Neuronal stem cell (in vitro differentiated cells): ENCODE measurements around the gene ENDOD1.

Experiments used
- DNase-seq: peaks from one replicate; pipeline ENCODE4 v3.0.0-alpha.2; 2013; ENCODE audit warnings: low spot score
- H2AFZ ChIP-seq: one replicate; pipeline ENCODE4 v1.6.1; 2013; ENCODE audit warnings: mild to moderate bottlenecking, low read length, inconsistent platforms
- H2AK5ac ChIP-seq: 2 replicates; pipeline ENCODE4 v1.6.1; 2013; ENCODE audit warnings: low read depth, mild to moderate bottlenecking, inconsistent platforms, low read length, moderate library complexity, mixed read lengths
- H2BK120ac ChIP-seq: 2 replicates; pipeline ENCODE4 v1.6.1; 2013; ENCODE audit warnings: low read depth, mild to moderate bottlenecking, inconsistent platforms, low read length, moderate library complexity, mixed read lengths
- H2BK12ac ChIP-seq: one replicate; pipeline ENCODE4 v1.6.1; 2013; ENCODE audit warnings: low read length, inconsistent platforms
- H2BK15ac ChIP-seq: 2 replicates; pipeline ENCODE4 v1.6.1; 2013; ENCODE audit warnings: mild to moderate bottlenecking, low read length, inconsistent platforms, mixed read lengths
- H2BK5ac ChIP-seq: one replicate; pipeline ENCODE4 v1.6.1; 2013; ENCODE audit warnings: inconsistent platforms, mild to moderate bottlenecking, low read length, moderate library complexity
- H3K14ac ChIP-seq: one replicate; pipeline ENCODE4 v1.6.1; 2013; ENCODE audit warnings: low read length, inconsistent platforms
- H3K18ac ChIP-seq: 2 replicates; pipeline ENCODE4 v1.6.1; 2013; ENCODE audit warnings: low read length, inconsistent platforms
- H3K23ac ChIP-seq: 2 replicates; pipeline ENCODE4 v1.6.1; 2013; ENCODE audit warnings: low read depth, mild to moderate bottlenecking, mixed read lengths, low read length, inconsistent platforms; ENCODE audit not compliant: poor library complexity
- H3K27ac ChIP-seq: replicated peaks from 3 replicates; pipeline ENCODE4 v1.5.1; 2013; ENCODE audit warnings: low read length, inconsistent platforms
- H3K27me3 ChIP-seq, 3 experiments: 2 replicates each; pipeline ENCODE4 v1.6.1; 2013; ENCODE audit warnings: low read length in 3 of 3, mild to moderate bottlenecking in 2 of 3, inconsistent platforms in 1 of 3, low read depth in 1 of 3, mixed read lengths in 1 of 3, moderate library complexity in 1 of 3; ENCODE audit not compliant: control insufficient read depth in 3 of 3, insufficient read depth in 3 of 3
- H3K36me3 ChIP-seq, 2 donors: replicated peaks in 1 of 2; 2 replicates each; pipeline ENCODE4 v1.6.1; 2013; ENCODE audit warnings: low read length in 2 of 2; ENCODE audit not compliant: control insufficient read depth in 2 of 2, insufficient read depth in 2 of 2
- H3K4ac ChIP-seq: 2 replicates; pipeline ENCODE4 v1.6.1; 2013; ENCODE audit warnings: inconsistent platforms, mild to moderate bottlenecking, low read length, moderate library complexity
- H3K4me1 ChIP-seq, 2 donors: 1 replicate in 1 of 2; 2 replicates in 1 of 2; pipeline ENCODE4 v1.6.1; 2013; ENCODE audit warnings: low read length in 2 of 2, low read depth in 1 of 2; ENCODE audit not compliant: control insufficient read depth in 2 of 2, insufficient read depth in 1 of 2
- H3K4me2 ChIP-seq: one replicate; pipeline ENCODE4 v1.6.1; 2013; ENCODE audit warnings: mild to moderate bottlenecking, low read length, inconsistent platforms; ENCODE audit not compliant: insufficient read depth, poor library complexity, severe bottlenecking
- H3K4me3 ChIP-seq, 2 donors: 2 replicates each; pipeline ENCODE4 v1.5.1; 2013; ENCODE audit warnings: low read length in 2 of 2, mild to moderate bottlenecking in 2 of 2, inconsistent platforms in 1 of 2, moderate library complexity in 1 of 2
- H3K79me1 ChIP-seq: one replicate; pipeline ENCODE4 v1.6.1; 2013; ENCODE audit warnings: low read depth, mild to moderate bottlenecking, inconsistent platforms, low read length, moderate library complexity
- H3K9ac ChIP-seq: one replicate; pipeline ENCODE4 v1.6.1; 2013; ENCODE audit warnings: mild to moderate bottlenecking, low read depth, low read length, inconsistent platforms; ENCODE audit not compliant: poor library complexity
- H3K9me3 ChIP-seq, 2 donors: replicated peaks in 1 of 2; 2 replicates each; pipeline versions ENCODE3 to v1.6.1; 2013; ENCODE audit warnings: low read length in 2 of 2, mild to moderate bottlenecking in 2 of 2, inconsistent platforms in 1 of 2, low read depth in 1 of 2, mixed read lengths in 1 of 2, moderate library complexity in 1 of 2; ENCODE audit not compliant: control insufficient read depth in 2 of 2, insufficient read depth in 1 of 2
- H4K8ac ChIP-seq: one replicate; pipeline ENCODE4 v1.6.1; 2013; ENCODE audit warnings: low read depth, mild to moderate bottlenecking, inconsistent platforms, low read length, moderate library complexity
- H4K91ac ChIP-seq: one replicate; pipeline ENCODE4 v1.6.1; 2013; ENCODE audit warnings: low read length, low read depth, mild to moderate bottlenecking, inconsistent platforms; ENCODE audit not compliant: poor library complexity
- WGBS, 2 donors: extraction: QIAGEN DNeasy Blood & Tissue Kit; methylation state at CpG; one replicate each; pipeline ENCODE4 v1.1.7; 2013; ENCODE audit warnings: missing lambda C conversion rate in 2 of 2, mixed read lengths in 1 of 2; ENCODE audit not compliant: insufficient read length in 2 of 2, insufficient replicate concordance in 1 of 2; ENCODE audit errors: extremely low coverage in 2 of 2; 5-methylcytosine and 5-hydroxymethylcytosine counted together

The ENDOD1 gene

DNA sequence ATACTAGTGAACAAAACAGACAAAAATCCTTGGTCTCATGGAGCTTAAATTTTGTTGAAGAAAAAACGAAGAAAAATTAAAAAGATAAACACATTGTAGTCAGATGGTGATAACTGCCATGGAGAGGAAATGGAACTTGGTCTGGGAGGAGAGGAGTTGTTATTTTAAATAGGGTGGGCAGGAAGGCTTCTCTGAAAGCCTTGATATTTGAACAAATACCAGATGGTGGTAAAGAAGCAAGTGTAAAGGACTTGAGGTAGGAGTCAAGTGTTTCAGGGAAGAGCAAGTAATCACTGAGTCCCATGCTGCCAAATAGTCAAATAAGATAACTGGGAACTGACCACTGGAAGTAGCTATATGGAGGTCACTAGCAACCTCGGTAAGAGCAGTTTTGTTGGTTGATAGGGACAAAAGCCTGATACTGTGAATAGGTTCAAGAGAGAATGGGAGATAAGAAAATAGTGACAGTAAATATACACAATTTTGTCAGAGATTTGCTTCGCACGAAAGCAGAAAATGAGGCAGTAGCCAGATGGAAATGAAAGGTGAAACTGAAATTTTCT is 86.3 kb downstream of the ENDOD1 start:
- Histone ChIP-seq H3K27ac (no peak overlapping the region), H3K14ac (no peak overlapping the region), H2BK15ac (no peak overlapping the region), H3K4ac (no peak overlapping the region), H3K36me3 (peaks cover 8 to 95% of the 10 kb centered on the region in 2 donors), H2BK5ac (no peak overlapping the region), H3K79me1 (no peaks in the 10 kb centered on the region), H3K4me3 (no peak overlapping the region), H2AFZ (no peak overlapping the region), H3K9ac (no peak overlapping the region), H4K91ac (no peak overlapping the region), H2BK12ac (no peak overlapping the region), H3K18ac (no peak overlapping the region), H4K8ac (no peak overlapping the region), H3K9me3 (no peaks in the 10 kb centered on the region), H3K27me3 (no peaks in the 10 kb centered on the region), H2AK5ac (no peak overlapping the region), H2BK120ac (no peak overlapping the region), H3K4me2 (no peak overlapping the region), H3K4me1 (no peaks in the 10 kb centered on the region), H3K23ac (no peak overlapping the region)
- no peak for DNase-seq
- no CpG with 5 or more reads among the region's 4 CpGs for WGBS, 2 donors
